22Rv1 (cell line): ENCODE data around the gene MTF1.
A peak's percentile ranks its signal among the peaks of the same experiment; 100 is the strongest.

Experiments used
- H3K27ac ChIP-seq: fragments of 450-650 bp; 2 replicates; pipeline ENCODE4 v1.5.1; 2017
- ZFX ChIP-seq: fragments of 450-650 bp; IDR thresholded peaks from 2 replicates; pipeline ENCODE4 v1.6.1; 2017; ENCODE audit warnings: antibody characterized with exemption, borderline replicate concordance
- TF ChIP-seq, protein P1 (sequence below): fragments of 450-650 bp; IDR thresholded peaks from 2 replicates; pipeline ENCODE4 v1.5.1; 2017; ENCODE audit warnings: mild to moderate bottlenecking

The MTF1 gene

GRCh38 chr1:37878071-37878470, 18.7 kb upstream of the MTF1 start:
- H3K27ac ChIP-seq, result no peak overlapping the region
- TF ChIP-seq ZFX, result no peak
- TF ChIP-seq, protein P1, sequence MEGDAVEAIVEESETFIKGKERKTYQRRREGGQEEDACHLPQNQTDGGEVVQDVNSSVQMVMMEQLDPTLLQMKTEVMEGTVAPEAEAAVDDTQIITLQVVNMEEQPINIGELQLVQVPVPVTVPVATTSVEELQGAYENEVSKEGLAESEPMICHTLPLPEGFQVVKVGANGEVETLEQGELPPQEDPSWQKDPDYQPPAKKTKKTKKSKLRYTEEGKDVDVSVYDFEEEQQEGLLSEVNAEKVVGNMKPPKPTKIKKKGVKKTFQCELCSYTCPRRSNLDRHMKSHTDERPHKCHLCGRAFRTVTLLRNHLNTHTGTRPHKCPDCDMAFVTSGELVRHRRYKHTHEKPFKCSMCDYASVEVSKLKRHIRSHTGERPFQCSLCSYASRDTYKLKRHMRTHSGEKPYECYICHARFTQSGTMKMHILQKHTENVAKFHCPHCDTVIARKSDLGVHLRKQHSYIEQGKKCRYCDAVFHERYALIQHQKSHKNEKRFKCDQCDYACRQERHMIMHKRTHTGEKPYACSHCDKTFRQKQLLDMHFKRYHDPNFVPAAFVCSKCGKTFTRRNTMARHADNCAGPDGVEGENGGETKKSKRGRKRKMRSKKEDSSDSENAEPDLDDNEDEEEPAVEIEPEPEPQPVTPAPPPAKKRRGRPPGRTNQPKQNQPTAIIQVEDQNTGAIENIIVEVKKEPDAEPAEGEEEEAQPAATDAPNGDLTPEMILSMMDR, result no peak

- H3K27ac ChIP-seq, result no peak overlapping the region
- TF ChIP-seq ZFX, result no peak
- TF ChIP-seq, protein P1, result peak; percentile 31; the same call in 1 of the 2 replicates
Measured at GRCh38 chr1:37875833-37876232, 16.4 kb upstream of the MTF1 start.

- no peak overlapping the region for H3K27ac ChIP-seq
- TF ChIP-seq, protein P1, result no peak
- TF ChIP-seq ZFX, result no peak
Measured at GRCh38 chr1:37872692-37873091, 13.3 kb upstream of the MTF1 start.

GRCh38 chr1:37868466-37868865, 9.1 kb upstream of the MTF1 start:
- H3K27ac ChIP-seq, result no peak overlapping the region
- TF ChIP-seq, protein P1, result no peak
- TF ChIP-seq ZFX, result no peak

- TF ChIP-seq, protein P1, result no peak
- no peak for TF ChIP-seq ZFX
Measured at GRCh38 chr1:37867784-37868183, 8.4 kb upstream of the MTF1 start.

DNA sequence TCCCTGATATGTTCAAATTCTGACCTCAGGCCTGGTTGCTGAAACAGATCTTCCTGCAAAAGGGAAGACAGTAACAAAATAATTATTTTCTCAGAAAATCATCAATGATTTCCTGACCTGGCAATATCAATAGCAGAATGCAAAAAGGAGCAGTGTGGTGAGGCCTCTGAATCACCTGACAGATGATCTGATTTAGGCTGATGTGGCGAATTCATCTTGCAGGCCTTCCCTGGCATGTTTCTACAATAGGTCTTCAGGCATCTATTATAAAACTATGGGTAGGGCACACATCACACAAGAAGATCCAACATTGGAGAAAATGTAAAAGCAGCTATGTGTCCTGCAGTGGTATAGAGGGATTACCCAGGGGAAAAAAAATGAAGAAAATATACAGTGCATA, 7.1 kb upstream of the MTF1 start:
- TF ChIP-seq ZFX, result no peak
- H3K27ac ChIP-seq, result no peak overlapping the region

More at GRCh38 chr1:37867784-37868183, 8.4 kb upstream of the MTF1 start:
- no peak overlapping the region for H3K27ac ChIP-seq

- no peak overlapping the region for H3K27ac ChIP-seq
- no peak for TF ChIP-seq ZFX
- TF ChIP-seq, protein P1, result no peak
Measured at GRCh38 chr1:37865348-37866120, 6.1 kb upstream of the MTF1 start.

DNA sequence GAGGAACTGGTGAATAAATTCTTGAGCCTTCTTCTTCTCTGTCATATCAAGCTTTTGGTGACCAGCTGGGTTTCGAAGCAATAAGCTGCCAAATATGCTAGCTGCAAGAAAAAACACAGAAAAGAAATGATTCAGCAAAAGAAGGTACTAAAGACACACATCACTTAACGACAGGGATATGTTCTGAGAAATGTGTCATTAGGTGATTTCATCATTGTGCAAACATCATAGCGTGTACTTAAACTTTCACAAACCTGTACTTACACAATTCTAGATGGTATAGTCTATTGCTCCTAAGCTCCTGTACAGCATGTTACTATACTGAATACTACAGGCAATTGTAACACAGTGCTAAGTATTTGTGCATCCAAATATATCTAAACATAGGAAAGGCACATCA, 2.9 kb upstream of the MTF1 start:
- no peak for TF ChIP-seq ZFX
- TF ChIP-seq, protein P1, result no peak

More for the DNA sequence above, 2.9 kb upstream of the MTF1 start:
- H3K27ac ChIP-seq, result peak overlapping the region; percentile 55
